HG03432 (cell line): ENCODE measurements around the gene ENTHD1.
"Not testable (repeated sequence)": the region's sequence is repeated elsewhere in the genome, so short reads cannot be mapped to it uniquely, and the experiment has no call there.

Source experiments
- ATAC-seq: cut with Tn5 transposase; IDR thresholded peaks from one replicate; pipeline ENCODE4 v1.9.1; 2021; ENCODE audit warnings: mild to moderate bottlenecking, moderate library complexity; ENCODE audit not compliant: unreplicated experiment

ENTHD1 gene

GRCh38 chr22:39735776-39736175 is 157.8 kb downstream of the ENTHD1 start:
- ATAC-seq, result no peak

GRCh38 chr22:39734866-39735265 is 158.7 kb downstream of the ENTHD1 start:
- no peak for ATAC-seq

- not testable (repeated sequence) for ATAC-seq
Observed at GRCh38 chr22:39734046-39734445, 159.5 kb downstream of the ENTHD1 start.

- ATAC-seq, result no peak
Observed at GRCh38 chr22:39733191-39733590, 160.4 kb downstream of the ENTHD1 start.

GRCh38 chr22:39732625-39733024 is 160.9 kb downstream of the ENTHD1 start:
- ATAC-seq, result no peak

- ATAC-seq, result no peak
Observed at GRCh38 chr22:39731881-39732555, 161.5 kb downstream of the ENTHD1 start.

GRCh38 chr22:39731481-39731880 is 162.1 kb downstream of the ENTHD1 start:
- no peak for ATAC-seq

- no peak for ATAC-seq
Observed at GRCh38 chr22:39729141-39729934, 164.2 kb downstream of the ENTHD1 start.

- ATAC-seq, result no peak
Observed at GRCh38 chr22:39728236-39728860, 165.2 kb downstream of the ENTHD1 start.

GRCh38 chr22:39727541-39727940 is 166.0 kb downstream of the ENTHD1 start:
- ATAC-seq, result no peak

GRCh38 chr22:39725351-39726035 is 168.1 kb downstream of the ENTHD1 start:
- ATAC-seq, result no peak

GRCh38 chr22:39724857-39725256 is 168.7 kb downstream of the ENTHD1 start:
- no peak for ATAC-seq

- ATAC-seq, result no peak
Observed at GRCh38 chr22:39724390-39724789, 169.2 kb downstream of the ENTHD1 start.

GRCh38 chr22:39723899-39724351 is 169.6 kb downstream of the ENTHD1 start:
- no peak for ATAC-seq

- no peak for ATAC-seq
Observed at GRCh38 chr22:39723463-39723862, 170.1 kb downstream of the ENTHD1 start.

GRCh38 chr22:39722501-39722900 is 171.1 kb downstream of the ENTHD1 start:
- no peak for ATAC-seq

GRCh38 chr22:39722032-39722325 is 171.6 kb downstream of the ENTHD1 start:
- no peak for ATAC-seq

GRCh38 chr22:39721206-39722031 is 172.1 kb downstream of the ENTHD1 start:
- no peak for ATAC-seq

- no peak for ATAC-seq
Observed at GRCh38 chr22:39719559-39720450, 173.8 kb downstream of the ENTHD1 start.
